GM21717 (cell line): ENCODE measurements around the gene TMEM184B.

Source experiments
- ATAC-seq: cut with Tn5 transposase; IDR thresholded peaks from one replicate; pipeline ENCODE4 v1.9.1; 2021; ENCODE audit warnings: mild to moderate bottlenecking, moderate library complexity; ENCODE audit not compliant: unreplicated experiment

The TMEM184B gene

DNA sequence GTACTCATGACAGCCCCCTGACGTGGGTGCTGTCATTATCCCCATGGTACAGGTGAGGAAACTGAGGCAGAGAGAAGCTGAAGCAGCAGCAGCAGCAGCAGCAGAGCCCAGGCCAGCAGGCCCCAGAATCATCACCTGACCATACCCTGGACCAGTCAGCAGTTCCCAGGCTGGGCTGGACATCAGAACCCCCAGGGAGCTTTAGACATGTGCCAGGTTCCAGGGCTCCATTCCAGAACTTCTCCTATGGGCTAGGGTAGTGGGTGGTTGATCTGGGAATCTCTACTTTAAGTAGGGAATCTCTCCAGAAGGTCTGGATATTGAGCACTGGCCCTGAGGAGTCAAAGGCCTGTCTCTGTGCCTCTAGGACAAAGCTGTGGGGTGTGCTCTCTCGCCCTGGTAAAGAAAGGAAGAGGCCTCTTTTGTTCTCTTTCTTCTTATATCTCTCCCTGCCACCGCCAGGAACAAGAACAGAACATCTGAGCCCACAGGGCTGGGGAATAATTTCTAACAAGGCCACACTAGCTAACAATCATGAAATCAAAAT is 44.4 kb downstream of the TMEM184B start:
- ATAC-seq: no peak

DNA sequence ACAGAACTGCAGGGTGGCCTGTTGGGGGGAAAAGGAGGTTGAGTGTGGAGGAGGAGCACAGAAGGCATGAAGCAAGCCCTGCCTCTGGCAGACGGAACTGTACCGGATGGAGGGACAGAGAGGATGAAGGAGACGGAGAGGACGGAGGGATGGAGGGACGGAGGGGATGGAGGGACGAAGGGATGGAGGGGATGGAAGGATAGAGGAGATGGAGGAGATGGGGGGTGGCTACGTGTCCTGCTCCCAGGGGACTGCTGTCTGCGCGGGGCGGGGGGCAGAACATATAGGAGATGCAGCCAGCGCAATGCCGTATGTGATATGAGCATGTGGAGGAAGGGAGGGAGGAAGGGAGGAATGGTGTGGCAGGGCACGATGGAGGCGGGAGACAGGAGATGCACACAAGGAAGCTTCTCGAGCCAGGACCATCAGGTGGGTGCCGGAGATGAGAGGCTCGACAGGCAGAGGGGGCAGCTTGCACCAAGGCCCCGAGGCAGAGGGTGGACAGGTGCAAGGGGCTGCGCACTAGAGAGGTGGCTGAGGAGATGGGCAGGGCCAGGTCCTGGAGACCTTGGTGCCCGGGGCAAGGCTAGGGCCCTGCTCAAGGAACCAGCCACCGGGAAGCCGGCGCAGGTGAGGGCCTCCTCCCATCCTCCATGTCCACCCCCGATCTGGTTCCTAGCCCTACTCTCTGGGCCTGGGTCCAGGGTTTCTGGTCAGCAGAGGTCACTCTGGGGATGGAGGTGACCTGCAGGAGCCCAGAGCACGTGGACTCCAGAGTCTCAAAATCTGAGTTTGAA is 45.8 kb downstream of the TMEM184B start:
- no peak for ATAC-seq

DNA sequence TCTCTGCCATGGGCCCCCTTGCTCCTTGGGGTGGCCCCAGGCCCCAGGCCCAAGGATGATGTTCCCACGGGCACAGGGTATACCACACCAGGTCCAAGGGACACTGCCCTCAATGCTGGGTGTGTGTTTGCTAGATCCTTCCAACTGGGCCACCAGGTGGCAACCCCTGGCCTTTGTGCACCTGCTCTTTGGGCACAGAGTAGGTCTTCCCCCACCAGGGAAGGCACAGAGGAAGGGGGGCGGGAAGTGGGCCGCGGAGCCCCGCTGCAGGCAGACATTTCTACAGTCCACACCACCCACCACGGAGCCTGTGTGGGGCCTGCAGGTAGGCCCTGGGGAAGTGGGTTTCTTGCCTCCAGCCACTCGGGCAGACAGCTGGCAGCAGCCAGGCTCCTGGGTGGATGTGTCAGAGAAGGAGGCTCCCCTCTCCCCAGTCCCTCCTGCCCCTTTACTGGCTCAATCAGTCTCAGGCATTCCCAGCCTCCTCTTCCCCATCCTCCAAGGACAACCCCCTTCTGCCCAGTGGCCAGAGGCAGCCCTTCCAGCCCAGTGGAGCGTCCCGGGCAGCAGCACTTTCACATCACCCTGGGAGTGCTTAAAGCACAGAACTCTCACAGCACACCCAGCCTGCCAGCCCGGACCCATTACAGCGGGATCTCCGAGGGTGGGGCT is 49.4 kb downstream of the TMEM184B start:
- ATAC-seq: no peak

DNA sequence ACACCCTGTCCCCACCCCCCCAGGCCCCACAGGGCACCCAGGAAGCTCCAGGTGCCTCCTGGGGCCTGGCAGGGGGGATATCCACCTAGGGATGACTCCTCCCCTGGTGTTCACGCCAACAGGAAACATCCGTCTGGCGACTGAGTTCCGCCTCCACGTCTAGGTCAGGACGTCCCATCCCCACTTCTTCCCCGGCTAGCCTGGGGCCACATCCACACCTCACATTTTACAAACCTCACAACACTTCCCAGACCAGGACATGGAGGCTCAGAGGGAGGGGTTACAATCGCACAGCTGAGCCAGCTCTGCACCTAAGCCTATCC is 50.1 kb downstream of the TMEM184B start:
- no peak for ATAC-seq

DNA sequence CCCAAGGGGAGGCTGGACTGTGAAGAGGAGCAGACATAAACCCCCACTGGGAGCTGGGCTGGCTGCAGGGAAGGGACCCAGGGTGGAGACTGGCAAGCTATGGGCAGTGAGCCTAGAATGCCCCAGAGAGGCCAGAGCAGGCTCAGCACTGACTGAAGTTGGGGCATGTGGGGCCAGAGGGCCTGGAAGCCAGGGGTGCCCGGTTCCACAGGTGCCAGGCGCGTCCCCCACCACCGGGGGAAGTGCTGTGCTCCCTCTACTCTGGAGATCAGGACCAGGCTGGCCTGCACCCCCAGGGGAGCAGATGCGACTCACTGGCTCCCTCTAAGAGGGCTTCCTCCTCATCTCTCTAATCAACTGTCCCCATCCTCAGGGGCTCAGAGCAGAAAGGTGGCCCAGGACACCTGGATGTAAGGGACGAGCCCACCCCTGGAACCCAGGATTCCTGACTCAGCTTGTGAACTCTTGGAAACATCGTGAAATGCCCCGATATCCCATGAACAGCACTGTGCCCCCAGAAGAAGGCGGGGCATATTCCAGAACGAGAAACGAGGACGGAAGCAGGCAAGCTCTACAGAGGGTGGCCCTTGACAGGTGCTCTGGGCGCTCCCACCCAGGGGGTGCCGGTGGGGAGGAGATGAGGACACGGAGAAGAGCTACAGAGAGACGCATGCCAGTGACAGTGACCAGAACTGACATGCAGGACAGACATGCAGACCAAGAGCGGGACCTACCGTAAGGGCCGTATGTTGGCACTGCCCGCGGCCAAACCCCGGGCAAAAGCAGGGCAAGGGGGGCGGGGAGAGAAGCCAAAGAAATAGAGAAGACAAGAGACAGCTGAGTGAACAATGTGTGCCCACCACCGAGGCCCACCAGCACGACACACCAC is 50.7 kb downstream of the TMEM184B start:
- no peak for ATAC-seq

DNA sequence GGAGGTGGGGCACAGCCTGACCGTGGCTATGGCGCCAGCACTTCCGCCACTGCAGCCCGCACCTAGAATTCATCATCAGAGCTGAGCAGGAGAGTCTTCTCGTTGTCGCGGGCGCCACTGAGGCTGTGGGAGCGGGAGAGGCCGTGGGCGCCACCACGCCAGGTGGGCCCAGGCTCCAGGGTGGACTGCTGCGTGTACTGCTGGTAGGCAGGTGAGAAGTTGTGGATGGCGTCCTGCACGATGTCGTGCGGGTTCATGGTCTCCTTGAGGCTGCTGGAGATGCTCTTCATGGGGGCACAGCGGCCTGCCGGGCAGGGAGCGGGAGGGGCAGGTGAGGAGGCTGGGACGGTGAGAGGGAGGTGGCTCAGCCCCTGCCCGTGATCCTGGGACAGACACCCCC is 51.4 kb downstream of the TMEM184B start:
- no peak for ATAC-seq

DNA sequence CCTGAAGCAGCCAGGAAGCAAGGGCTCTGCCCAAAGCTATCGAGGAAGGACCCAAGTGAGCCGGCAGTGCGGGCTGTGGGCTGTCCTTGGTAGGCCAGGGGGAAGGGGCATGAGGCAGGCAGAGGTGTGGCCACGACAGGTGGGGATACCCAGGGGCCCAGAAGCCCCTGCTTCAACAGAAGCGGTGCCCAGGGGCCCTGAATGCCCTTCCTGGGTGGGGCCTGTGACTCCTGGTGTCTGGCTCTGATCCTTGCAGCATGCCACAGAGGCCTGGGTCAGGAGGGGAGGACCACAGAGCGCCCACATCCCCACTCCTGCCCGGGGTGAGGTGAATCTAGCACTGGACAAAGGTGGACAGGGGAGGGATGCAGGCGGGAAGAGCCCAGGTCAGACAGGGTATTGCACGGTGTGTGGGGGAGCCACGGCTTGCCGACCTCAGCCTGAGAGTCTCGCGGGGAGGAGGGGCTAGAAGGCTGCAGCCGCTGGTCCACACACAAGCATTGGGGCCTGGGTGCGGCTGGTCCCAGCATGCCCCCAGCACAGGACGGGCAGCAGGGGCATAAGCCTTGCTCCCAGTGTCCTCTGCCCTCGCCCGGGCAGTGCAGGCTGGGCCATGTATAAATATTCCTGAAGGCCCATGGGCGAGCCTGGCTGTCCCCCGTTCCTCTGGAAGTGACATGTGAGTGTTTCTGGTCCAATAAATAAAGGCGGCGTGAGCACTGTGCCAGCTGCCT is 52.0 kb downstream of the TMEM184B start:
- ATAC-seq: no peak

DNA sequence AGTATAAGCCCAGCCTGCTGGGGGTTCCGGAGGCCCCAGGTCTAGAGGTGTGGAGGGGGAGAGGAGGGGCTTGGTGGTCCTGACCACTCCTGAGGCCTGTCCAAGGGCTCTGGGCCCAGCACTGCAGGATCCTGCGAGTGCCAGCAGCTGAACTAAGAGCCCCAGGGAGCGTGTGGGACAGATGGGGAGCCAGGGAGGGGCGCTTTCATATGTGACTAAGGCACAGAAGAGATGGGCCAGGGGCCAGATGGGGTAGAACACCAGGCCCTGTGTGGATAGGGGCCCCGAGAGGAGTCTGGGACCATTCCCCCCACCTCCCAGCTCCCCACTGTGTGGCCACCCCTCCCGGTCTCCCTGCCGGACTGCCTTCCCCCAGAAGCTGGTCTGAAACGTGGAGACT is 52.6 kb downstream of the TMEM184B start:
- ATAC-seq: no peak

DNA sequence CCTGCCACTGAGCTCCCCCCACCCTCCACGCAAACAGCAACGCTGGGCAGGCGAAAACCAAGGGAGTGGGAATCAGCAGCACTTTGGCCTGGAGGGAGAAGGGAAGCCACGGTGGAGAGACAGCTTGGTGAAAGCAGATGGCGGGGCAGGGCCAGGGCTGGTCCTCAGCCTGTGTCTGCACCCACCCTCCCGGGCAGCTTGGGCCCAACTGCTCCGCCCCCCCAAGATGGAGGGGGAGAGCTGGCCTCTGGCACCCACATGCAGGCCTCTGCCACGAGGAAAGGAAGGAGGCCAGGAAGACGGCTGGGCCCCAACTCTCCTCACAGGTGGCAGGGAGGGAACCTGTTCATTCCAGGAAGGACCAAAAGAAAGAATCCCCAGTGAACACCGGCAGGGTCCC is 53.2 kb downstream of the TMEM184B start:
- no peak for ATAC-seq

DNA sequence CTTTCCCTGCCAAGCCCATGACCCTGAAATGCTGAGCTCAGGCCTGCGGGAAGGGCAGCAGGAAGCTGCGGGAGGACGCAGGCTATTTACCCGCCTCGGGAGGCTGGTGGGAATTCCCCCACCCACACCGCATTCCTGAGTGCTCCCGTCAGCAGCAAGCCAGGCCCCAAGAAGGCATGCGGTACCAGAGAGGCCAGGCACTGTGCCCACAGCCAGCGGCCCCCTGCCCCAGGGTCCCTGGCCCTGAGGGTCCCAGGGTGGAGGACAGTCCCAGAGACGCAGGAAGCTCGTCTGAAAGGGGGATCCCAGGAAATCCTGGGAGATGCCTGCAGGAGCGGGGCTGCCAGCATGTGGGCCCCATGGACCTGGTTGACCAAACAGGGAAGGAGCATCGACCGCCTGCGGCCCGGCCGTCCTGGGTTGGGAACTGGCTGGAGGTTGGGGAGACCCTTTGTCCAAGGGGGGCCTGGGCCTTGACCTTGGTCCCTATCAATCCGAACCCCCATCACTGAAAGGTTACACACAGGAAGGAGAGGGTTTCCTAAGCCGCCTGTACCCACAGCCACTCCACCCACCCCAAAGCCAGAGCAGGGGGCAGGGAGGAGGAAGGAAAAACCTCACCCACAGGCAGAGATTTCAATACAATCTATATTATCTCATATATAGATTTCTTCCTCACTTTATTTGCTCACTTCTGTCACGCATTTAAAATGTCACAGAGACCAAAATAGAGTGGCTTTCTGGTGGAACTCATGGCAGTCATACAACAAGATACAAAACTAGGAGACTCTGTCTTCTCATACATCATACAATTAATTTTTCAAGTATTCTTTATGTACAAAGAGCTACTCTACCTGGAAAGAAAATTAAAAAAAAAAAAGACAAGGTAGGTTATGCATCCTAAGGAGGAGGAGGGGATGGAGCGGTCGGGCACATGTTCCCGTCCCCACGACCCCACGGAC is 53.9 kb downstream of the TMEM184B start:
- no peak for ATAC-seq

DNA sequence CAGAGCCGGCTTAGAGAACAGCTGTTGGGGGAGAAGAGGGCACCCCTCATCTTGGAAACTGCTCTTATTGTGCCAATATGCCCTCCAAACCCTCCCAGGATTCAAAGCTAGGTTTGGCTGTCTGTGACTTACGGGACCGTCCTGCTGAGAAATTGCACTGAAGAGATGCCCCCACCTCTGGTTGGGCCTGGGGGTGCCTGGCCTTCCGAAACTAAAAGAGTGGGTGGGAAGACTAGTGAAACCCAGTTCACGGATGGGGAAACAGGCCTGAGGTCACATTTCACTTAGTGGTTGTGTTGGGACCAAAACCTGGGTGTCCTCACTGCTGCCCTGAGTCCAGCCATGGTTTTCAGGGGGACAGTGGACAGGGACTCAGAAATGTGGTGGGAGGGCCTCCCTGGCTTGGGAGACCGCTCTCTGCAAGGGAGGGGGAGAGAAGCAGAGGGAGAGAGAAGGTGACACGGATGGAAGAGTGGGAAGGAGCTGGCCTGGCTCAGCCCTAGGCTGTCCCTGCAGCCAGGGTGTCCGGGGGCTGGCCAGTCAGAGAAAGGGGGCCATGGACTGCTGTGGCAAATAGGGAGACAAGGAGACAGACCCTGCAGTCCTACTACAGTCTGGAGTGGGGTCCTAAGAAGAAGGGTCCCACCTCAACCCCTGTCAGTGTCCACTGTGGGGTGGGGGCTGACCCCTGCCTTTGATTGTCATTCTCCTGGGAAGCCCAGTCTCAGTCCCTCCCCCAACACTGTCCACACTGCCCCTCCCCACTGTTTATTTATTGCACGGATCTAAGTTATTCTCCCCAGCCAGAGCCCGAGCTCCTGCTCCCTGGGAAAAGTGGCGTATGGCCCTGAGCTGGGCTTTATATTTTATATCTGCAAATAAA is 57.4 kb downstream of the TMEM184B start:
- ATAC-seq: no peak

DNA sequence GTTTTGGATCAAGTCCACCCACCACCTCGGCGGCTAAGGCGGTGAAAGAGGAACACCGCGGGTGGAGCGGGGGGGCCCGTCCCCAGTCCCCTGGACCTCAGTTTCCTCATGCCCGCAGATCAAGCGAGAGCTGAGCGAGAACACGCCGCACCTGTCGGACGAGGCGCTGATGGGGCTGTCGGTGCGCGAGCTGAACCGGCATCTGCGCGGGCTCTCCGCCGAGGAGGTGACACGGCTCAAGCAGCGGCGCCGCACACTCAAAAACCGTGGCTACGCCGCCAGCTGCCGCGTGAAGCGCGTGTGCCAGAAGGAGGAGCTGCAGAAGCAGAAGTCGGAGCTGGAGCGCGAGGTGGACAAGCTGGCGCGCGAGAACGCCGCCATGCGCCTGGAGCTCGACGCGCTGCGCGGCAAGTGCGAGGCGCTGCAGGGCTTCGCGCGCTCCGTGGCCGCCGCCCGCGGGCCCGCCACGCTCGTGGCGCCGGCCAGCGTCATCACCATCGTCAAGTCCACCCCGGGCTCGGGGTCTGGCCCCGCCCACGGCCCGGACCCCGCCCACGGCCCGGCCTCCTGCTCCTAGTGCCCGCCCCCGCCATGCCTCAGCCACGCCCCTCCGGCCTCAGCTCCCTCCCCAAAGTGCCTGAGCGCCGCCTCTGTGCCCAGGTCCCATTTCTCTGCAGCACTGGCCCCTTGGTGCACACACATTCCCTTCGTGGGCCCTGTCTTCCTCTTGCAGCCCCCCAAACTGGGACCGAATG is 58.3 kb downstream of the TMEM184B start:
- ATAC-seq: no peak

DNA sequence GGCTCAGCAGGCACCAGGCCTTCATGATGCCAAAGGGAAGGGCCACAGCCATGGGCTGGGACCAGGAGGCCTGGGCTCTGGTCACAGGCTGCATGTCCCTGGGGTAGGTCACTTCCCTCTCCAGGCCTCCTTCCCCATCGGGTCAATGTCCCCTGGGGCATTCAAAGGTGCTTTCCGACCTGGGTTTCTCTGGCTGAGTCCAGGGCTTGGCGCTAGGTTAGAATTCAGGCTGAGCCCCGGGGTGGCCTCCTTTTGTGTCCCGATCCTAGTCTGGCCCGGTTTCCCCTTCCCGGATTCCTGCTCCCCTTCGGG is 58.9 kb downstream of the TMEM184B start:
- ATAC-seq: no peak

DNA sequence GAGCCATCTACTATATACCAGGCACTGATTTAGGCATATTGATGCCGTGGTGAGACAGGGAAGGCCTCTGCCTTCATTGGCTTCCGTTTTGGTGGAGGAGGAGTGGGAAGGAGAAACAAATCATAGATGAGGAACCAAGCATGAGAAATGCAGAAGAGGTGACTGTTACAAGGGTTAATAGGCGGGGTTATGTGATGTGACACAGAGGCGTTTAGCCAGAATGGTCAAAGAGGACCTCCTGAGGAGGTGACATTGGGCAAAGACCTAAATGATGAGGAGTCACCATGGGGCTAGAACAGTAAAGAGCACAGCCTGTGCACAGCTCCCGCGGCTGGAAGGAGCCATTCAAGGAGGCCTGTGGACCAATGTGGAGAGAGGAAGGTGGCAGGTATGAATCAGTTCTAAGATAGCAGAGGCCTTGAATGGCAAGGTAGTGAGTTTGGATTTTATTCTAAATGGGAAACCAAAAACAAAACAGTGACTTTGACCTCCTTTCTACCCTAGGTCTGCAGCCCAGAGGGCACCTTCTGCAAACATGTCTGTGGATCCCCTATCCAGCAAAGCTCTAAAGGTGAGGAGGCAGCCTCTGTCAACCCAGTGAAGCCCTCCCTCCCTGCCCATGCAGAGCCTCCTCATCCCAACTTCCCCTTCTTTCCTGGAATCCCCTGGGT is 59.4 kb downstream of the TMEM184B start:
- no peak for ATAC-seq

DNA sequence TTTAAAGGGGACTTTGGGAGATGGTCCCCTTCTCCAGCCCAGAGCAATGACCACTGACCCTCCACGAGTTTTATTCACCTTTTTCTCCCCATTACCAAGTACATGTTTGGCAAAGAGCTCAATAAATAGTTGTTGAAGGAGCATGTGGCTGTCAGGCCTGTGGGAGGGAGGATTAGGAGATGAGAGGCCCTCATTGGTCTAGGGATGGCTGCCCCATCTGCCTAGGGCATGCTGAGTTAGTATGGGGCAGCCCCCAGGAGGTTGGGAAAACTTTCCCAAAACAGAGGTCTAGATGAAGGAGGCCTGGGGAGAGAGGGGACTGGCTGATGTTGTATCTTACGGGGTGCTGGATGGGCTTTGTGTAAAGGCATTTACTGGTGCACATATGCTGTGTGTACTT is 60.4 kb downstream of the TMEM184B start:
- no peak for ATAC-seq

DNA sequence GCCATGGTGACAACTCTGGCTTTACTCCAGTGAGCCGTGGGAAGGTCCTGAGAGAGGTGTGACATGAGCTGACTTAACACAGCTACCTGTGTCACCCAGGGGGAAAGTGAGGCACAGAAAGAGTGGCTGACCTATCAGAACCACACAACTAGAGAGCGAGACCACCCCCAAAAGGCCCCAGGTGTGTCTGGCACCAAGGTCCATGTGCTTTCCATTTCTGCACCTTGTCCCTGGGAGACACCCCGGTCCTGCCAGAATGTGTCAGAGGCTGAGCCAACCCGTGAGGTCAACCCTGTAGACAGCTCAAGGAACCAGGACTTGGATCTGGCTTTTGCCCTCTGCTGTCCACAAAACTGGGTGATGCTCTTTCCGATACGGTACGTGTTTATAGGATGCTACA is 61.3 kb downstream of the TMEM184B start:
- ATAC-seq: no peak

DNA sequence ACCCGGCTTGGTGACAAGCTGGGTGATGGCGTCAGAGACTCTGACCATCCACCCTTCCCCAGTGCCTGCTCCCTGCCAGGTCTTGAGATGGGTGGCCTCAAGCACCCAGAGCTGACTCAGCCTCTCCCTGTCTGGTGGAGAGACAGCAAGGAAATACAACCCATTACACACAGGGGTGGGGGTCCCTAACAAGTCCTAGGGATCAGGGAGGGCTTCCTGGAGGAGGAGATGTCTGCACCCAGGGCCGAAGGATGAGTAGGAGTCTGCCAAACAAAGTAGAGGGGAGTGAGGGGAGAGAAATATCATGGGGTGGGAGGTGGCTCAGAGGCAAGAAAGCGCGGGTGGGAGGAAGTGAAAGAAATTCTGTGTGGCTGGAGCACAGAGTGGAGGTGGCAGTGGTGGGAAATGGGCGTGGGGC is 64.2 kb downstream of the TMEM184B start:
- ATAC-seq: no peak
